Embryonic facial prominence (tissue), 1 donor: ENCODE data around the gene ESYT1.
A peak's percentile ranks its signal among the peaks of the same experiment; 100 is the strongest.

Experiments
- DNase-seq: peaks from one replicate; pipeline ENCODE4 v3.0.0-alpha.2; 2016; ENCODE audit errors: extremely low spot score

The ESYT1 gene

GRCh38 chr12:56128670-56129205 lies 671 bp downstream of the ESYT1 start:
- DNase-seq = no peak

GRCh38 chr12:56129206-56129941 lies 1.3 kb downstream of the ESYT1 start:
- no peak for DNase-seq

DNA sequence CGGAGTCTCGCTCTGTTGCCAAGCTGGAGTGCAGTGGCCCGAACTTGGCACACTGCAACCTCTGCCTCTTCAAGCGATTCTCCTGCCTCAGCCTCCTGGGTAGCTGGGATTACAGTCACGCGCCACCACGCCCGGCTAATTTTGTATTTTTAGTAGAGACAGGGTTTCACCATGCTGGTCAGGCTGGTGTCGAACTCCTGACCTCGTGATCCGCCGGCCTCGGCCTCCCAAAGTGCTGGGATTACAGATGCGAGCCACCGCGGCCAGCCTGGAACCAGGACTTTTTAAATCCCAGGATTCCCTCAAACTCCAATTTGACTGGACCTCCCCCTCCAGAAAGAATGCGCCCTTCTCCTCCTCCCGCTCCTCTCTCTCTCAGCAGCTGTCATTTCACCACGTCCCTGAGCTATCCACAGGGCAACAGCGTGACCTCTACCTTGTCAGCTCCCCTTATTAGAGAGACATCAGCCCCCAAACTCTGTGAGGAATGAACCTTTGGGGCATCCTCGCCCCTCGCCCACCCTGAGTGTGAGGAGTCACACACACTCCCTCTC lies 2.0 kb downstream of the ESYT1 start:
- no peak for DNase-seq

DNA sequence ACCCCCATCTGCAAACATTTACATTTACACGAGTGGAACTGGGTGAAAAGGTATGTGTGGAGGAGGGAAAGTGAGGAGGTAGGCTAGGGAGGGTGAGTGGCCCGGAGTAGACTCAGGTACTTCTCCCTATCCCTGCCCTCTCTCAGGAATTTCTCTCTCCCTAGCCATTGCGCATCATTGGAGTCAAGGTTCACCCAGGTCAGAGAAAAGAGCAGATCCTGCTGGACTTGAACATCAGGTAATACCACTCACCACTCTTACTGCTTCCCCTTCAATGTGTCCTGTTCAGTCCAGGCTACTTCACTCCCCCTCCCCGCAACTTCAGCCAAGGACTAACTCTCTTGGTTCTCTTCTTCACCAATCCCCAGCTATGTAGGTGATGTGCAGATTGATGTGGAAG lies 2.8 kb downstream of the ESYT1 start:
- no peak for DNase-seq

DNA sequence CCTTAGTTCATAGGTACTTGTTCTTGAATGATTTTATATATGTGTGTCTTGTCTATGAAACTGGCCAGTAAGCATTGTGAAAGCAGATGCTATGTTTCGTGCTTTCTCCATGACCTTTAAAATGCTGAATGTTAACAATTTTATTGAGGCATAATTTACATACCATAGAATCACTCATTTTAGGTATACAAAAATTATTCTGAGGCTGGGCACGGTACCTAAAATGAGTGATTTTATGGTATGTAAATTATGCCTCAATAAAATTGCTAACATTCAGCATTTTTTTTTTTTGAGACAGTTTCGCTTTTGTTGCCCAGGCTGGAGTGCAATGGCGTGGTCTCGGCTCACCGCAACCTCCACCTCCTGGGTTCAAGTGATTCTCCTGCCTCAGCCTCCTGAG lies 6.8 kb downstream of the ESYT1 start:
- DNase-seq = no peak

DNA sequence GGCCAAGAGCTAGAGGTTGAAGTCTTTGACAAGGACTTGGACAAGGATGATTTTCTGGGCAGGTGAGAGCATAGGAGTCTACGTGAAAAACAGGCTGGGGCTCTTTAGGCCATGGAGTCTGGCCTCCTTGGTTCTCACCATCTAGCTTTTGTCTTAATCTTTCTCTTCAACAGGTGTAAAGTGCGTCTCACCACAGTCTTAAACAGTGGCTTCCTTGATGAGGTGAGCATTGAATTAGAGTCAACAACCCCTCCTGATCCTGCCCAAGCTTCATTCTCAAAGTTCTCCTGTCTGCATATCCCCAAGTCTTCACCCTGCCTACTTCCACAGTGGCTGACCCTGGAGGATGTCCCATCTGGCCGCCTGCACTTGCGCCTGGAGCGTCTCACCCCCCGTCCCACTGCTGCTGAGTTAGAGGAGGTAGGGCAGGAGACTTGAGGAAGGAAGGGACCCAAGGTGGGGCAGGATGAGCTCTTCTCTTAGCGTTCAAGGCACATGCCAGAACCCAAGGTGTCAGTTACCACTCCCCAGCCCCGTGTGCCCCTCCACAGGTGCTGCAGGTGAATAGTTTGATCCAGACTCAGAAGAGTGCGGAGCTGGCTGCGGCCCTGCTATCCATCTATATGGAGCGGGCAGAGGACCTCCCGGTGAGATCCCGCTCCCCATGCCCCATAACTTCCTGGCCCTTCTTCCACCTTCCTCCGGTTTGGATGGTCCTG lies 9.9 kb downstream of the ESYT1 start:
- no peak for DNase-seq

DNA sequence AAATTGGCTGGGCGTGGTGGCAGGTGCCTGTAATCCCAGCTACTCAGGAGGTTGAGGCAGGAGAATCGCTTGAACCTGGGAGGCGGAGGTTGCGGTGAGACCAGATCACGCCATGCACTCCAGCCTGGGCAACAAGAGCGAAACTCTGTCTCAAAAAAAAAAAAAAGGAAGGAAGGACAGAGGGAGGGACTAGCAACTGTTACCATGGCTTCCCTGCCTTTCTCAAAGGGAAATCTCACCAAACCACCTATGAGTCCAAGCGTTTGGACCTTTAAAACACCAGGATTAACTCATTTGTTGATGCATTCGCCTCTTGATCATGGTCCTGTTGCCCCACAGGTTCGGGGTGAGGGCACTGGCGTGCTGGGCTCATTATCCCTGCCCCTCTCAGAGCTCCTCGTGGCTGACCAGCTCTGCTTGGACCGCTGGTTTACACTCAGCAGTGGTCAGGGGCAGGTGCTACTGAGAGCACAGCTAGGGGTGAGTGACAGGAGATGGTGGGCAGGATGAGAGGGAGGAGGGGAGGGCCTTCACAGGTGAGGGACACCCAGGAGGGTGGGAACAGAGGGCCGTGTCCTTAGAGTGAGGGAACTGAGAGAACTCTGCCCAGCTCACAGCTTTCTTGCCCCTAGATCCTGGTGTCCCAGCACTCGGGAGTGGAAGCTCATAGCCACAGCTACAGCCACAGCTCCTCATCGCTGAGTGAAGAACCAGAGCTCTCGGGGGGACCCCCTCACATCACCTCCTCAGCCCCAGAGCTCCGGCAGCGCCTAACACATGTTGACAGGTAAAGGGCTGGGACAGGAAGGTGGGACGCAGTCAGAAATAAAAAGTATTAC lies 14.1 kb downstream of the ESYT1 start:
- no peak for DNase-seq

DNA sequence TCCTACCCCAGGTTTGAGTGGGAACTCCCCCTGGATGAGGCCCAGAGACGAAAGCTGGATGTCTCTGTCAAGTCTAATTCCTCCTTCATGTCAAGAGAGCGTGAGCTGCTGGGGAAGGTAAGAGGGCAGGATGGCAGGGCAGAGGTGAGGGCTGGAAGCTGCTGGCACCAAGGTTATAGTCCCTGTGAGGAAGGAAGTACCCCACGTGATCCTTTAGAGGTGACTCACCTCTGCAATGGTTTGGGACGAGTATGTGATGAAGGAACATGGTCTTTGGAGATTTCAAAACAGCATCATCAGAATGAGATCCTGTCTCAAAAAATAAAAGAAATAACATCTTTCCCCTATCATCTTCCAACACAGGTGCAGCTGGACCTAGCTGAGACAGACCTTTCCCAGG lies 15.2 kb downstream of the ESYT1 start:
- DNase-seq = no peak

GRCh38 chr12:56143870-56144269 lies 15.8 kb downstream of the ESYT1 start:
- no peak for DNase-seq

DNA sequence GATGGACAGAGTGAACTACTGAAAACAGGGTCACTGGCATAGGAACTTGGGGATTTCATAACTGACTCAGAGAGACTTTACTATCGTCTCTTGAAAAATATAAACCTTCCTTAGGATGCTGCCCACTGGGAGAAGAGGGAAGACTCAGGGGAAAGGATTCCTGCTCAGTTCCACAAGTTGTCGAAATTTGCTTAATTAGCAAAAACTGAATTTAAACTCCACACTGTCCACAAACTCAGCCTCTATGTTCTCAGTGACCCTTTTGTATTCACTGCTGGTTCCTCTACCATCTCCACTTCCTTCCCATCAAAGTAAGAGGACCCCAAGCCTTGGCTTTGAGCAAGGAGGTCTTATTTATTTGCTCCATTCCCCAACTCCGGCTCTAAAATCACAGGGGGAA lies 17.1 kb downstream of the ESYT1 start:
- DNase-seq = no peak

- DNase-seq = no peak
These were observed 18.7 kb downstream of the ESYT1 start for GRCh38 chr12:56146492-56147460.

DNA sequence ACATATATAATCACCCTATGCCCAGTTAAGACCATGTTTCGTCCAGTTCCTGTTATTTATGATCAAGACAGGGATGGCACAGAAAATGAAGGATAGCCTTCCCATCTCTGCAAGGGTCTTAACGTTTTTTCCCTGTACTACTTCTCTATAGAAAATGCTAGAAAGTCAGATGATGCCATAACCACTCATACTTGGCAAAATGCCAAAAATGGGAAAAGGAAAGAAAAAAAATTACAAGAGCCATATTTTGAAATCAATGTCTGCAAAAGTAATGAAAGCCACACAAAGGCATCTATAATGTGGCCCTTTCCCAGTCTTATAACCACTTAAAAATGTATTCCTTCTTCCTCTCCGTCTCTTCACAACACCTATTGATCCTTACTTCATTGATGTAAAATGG lies 22.5 kb downstream of the ESYT1 start:
- DNase-seq = no peak

GRCh38 chr12:56151672-56152131 lies 23.6 kb downstream of the ESYT1 start:
- DNase-seq = no peak

DNA sequence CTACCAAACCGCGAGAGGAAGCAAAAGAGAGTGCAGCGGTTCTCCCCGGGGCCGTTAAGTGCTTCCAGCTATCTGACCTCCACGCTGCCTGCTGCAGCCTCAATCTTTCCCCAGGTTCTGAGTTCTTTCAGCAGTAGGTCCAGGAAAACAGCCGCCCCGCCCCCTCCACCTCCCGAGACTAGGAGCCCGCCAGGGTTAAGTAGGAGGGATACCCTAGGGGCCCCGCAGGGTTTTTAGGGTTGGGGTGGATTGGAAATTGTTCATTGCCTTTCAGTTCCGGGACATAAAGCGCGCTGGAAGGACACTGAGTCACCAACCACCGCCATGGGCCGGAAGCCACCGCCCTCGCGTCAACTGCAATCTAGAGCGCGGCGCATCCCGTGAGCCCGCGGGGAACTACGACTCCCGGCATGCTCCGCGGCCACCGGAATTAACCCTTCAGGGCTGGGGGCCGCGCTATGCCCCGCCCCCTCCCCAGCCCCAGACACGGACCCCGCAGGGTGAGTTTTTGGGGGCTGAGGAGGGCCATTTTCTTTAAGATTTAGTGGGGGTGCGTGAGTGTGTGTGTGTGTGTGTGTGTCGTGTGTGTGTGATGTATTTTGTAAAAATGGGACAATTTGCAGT lies 24.2 kb downstream of the ESYT1 start, which contains the start of gene MYL6B:
MYL6B (plus strand) TSS at position 456 of the 624 bp plus-strand sequence. CDS start 1,332 bp downstream, outside the sequence.
- DNase-seq = peak; percentile 81

DNA sequence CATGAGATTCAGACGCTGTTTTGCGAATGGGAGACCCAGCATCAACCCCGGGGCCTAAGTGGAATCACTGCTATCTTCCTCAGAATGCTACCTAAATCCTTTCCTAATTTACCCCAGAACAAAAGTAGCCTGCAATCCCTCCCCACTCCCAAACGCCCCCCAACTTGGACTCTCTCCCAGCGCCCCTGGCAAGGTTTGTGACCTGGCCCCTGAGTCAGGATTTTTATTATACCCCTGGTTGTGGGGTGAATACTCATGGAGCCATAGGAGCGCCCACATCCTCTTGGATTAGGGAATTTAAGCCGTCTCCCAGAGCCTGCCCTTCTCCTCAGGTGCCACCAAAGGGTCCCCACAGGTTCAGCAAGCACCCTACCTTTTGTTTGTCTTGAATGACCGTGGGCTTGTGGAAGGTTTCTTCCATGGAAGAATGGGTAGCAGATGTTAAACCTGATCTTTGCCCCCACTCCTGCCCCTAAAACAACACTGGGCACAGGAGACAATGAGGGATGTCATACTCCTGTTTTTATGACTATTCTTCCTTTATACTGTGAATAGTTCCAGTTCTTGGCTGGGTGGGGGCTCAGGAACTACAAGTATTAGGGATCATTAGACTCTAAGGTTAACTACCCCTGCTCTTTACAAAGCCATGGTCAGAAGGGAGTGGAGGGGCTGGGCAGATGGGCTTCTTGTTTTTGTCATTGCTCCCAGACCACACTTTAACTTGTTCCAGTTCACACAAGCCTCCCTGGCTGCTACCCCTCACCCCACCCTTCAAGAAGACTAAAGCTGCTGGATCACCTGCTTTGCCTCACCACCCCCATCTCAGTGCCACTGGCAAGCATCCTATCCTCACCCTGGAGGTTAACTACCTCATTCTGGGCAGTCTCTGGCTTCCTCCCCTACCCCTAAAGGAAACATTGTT lies 24.9 kb downstream of the ESYT1 start:
- no peak for DNase-seq

DNA sequence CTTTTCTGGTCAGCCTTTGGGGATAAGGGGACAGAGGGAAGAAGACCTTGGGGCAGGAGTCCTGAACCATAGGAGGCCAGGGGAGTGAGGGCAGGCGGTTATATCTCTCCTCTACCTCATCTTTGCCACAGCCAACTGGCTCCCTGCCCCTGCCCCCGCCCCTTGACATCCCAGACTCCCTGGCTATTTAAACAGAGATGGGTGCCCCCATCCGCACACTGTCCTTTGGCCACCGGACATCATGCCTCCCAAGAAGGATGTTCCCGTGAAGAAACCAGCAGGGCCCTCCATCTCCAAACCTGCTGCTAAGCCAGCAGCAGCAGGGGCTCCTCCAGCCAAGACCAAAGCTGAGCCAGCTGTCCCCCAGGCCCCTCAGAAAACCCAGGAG lies 25.6 kb downstream of the ESYT1 start:
- DNase-seq = no peak

DNA sequence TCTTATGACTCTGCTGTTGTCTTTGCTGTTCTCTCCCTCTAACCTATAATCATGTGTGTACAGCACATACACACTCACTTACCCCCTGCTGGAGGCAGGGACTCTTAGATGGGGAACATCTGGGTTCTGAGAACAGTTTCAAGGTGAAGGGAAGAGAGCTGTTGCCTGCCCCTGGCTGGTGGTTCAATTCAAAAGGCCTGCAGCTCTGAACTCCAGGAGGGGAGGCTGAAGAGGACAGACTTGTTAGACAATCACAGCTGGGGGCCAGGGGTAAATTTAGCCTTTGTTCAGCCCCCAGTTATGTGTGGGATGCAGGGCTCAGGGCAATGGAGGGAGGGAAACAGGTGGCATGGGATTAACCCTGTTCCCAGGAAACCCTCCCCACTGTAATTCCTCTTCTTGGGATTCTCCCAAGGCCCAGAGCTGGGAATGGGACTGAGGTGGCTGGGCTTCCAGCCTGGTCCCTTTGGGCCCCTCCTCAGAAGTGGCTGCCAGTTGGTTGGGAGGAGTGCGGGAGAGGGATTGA lies 26.2 kb downstream of the ESYT1 start:
- no peak for DNase-seq

DNA sequence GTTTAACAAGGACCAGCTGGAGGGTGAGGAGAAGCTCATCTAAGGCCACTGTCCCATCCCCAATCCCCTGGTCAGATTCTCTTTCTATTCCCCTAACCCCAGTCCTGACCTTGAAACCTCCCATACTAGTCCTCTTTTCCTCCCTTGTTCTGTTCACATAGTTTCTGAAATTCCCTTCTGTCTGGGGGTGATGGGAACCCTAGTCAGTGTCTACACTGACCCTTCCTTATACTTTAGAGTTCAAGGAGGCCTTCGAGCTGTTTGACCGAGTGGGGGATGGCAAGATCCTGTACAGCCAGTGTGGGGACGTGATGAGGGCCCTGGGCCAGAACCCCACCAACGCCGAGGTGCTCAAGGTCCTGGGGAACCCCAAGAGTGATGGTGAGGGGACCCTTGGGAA lies 26.8 kb downstream of the ESYT1 start:
- DNase-seq = no peak
